CD14-positive monocyte (primary cell): ENCODE results near the gene OLFM1. TPM values are rescaled to one million over a fixed set of nuclear protein-coding genes. Genes with fewer than 3 reads are reported as not detected.
A peak's percentile ranks its signal among the peaks of the same experiment; 100 is the strongest.

Experiments used
- DNase-seq, 3 donors: peaks; one replicate each; pipeline ENCODE4 v3.0.0-alpha.2; 2011 to 2022
- H2AFZ ChIP-seq: 2 replicates; pipeline ENCODE4 v1.6.0; 2012; ENCODE audit warnings: mild to moderate bottlenecking, low read depth, low read length, inconsistent platforms; ENCODE audit not compliant: insufficient read depth, poor library complexity, severe bottlenecking
- H3K27ac ChIP-seq, 2 donors: 1 replicate in 1 of 2; 2 replicates in 1 of 2; pipeline ENCODE4 v1.5.1; 2012 to 2013; ENCODE audit warnings: low read length in 2 of 2, control low read depth in 1 of 2, inconsistent platforms in 1 of 2, low read depth in 1 of 2, mild to moderate bottlenecking in 1 of 2
- H3K27me3 ChIP-seq, 2 donors: one replicate each; pipeline versions ENCODE4 v1.6.0 to v1.6.1; 2011 to 2013; ENCODE audit warnings: low read length in 2 of 2; ENCODE audit not compliant: control insufficient read depth in 2 of 2, insufficient read depth in 2 of 2
- H3K36me3 ChIP-seq, 2 donors: replicated peaks in 1 of 2; 1 replicate in 1 of 2; 2 replicates in 1 of 2; pipeline versions ENCODE4 v1.5.1 to v1.6.1; 2012 to 2013; ENCODE audit warnings: low read length in 2 of 2, control low read depth in 1 of 2, inconsistent platforms in 1 of 2, mild to moderate bottlenecking in 1 of 2; ENCODE audit not compliant: insufficient read depth in 2 of 2, control insufficient read depth in 1 of 2
- H3K4me1 ChIP-seq, 2 donors: 1 replicate in 1 of 2; 2 replicates in 1 of 2; pipeline versions ENCODE4 v1.5.1 to v1.6.1; 2012 to 2013; ENCODE audit warnings: low read length in 2 of 2, control low read depth in 1 of 2, inconsistent platforms in 1 of 2, mild to moderate bottlenecking in 1 of 2, moderate library complexity in 1 of 2; ENCODE audit not compliant: insufficient read depth in 2 of 2, control insufficient read depth in 1 of 2
- H3K4me2 ChIP-seq: replicated peaks from 2 replicates; pipeline ENCODE3; 2012; ENCODE audit warnings: low read length, moderate library complexity, mild to moderate bottlenecking; ENCODE audit not compliant: poor library complexity, severe bottlenecking; ENCODE audit errors: extremely low read depth
- H3K4me3 ChIP-seq, 3 experiments: fragments of 200-600 bp in 1 of 3; sonication (generic) in 1 of 3; replicated peaks in 1 of 3; 1 replicate in 2 of 3; 2 replicates in 1 of 3; pipeline ENCODE4 v1.5.1; 2011 to 2013; ENCODE audit warnings: low read length in 3 of 3, mild to moderate bottlenecking in 3 of 3, control low read depth in 2 of 3, low read depth in 2 of 3, inconsistent platforms in 1 of 3, moderate library complexity in 1 of 3
- H3K79me2 ChIP-seq: 2 replicates; pipeline ENCODE4 v1.6.0; 2012; ENCODE audit warnings: mild to moderate bottlenecking, control low read depth, inconsistent platforms, low read length, moderate library complexity; ENCODE audit not compliant: insufficient read depth
- H3K9ac ChIP-seq: 2 replicates; pipeline ENCODE4 v1.6.0; 2017; ENCODE audit warnings: low read length, mild to moderate bottlenecking; ENCODE audit not compliant: insufficient read depth, poor library complexity, severe bottlenecking
- H3K9me3 ChIP-seq, 2 donors: replicated peaks in 1 of 2; 1 replicate in 1 of 2; 2 replicates in 1 of 2; pipeline versions ENCODE4 v1.5.1 to v1.6.1; 2012 to 2013; ENCODE audit warnings: low read length in 2 of 2, control low read depth in 1 of 2; ENCODE audit not compliant: control insufficient read depth in 1 of 2, insufficient read depth in 1 of 2
- H4K20me1 ChIP-seq: 2 replicates; pipeline ENCODE4 v1.6.0; 2012; ENCODE audit warnings: mild to moderate bottlenecking, low read length, control low read depth, moderate library complexity; ENCODE audit not compliant: insufficient read depth
- H3K27ac Mint-ChIP-seq, 7 donors: one replicate each; pipeline ENCODE4 v1.8.0; 2020; ENCODE audit warnings: mild to moderate bottlenecking in 7 of 7, mixed read lengths in 7 of 7, moderate library complexity in 6 of 7, inconsistent platforms in 2 of 7
- H3K27me3 Mint-ChIP-seq, 3 donors: one replicate each; pipeline ENCODE4 v1.8.0; 2021 to 2022; ENCODE audit warnings: low read depth in 3 of 3, mild to moderate bottlenecking in 3 of 3, mixed read lengths in 3 of 3, moderate library complexity in 3 of 3, inconsistent platforms in 1 of 3
- H3K36me3 Mint-ChIP-seq, 2 donors: one replicate each; pipeline ENCODE4 v1.8.0; 2020; ENCODE audit warnings: mixed read lengths in 2 of 2, inconsistent platforms in 1 of 2, mild to moderate bottlenecking in 1 of 2
- H3K4me1 Mint-ChIP-seq: one replicate; pipeline ENCODE4 v1.8.0; 2020; ENCODE audit warnings: mild to moderate bottlenecking, mixed read lengths
- H3K4me3 Mint-ChIP-seq, 2 donors: one replicate each; pipeline ENCODE4 v1.8.0; 2020; ENCODE audit warnings: mild to moderate bottlenecking in 2 of 2, mixed read lengths in 2 of 2, moderate library complexity in 1 of 2
- H3K9me3 Mint-ChIP-seq, 7 donors: one replicate each; pipeline ENCODE4 v1.8.0; 2020 to 2022; ENCODE audit warnings: mixed read lengths in 7 of 7, mild to moderate bottlenecking in 6 of 7, moderate library complexity in 6 of 7, inconsistent platforms in 2 of 7
- CTCF ChIP-seq: fragments of 200-600 bp; IDR thresholded peaks from one replicate; pipeline ENCODE4 v1.8.0; 2022; ENCODE audit warnings: antibody characterized with exemption, mild to moderate bottlenecking
- WGBS: methylation state at CpG from one replicate; pipeline ENCODE4 v1.1.5; 2013; ENCODE audit warnings: missing lambda C conversion rate; ENCODE audit not compliant: insufficient coverage; 5-methylcytosine and 5-hydroxymethylcytosine counted together
- intact Hi-C, 2 donors: fragments of 100-400 bp; cut with micrococcal nuclease; formaldehyde crosslinking; loops; one replicate each; pipeline versions ENCODE4 v1.15.0 to v1.15.1; 2023
- polyA plus RNA-seq, 3 donors: library from polyadenylated mRNA; depleted of rRNA in 1 of 3; unstranded in 2 of 3; stranded (reverse) in 1 of 3; fragments of 300-500 nt in 2 of 3; fragments of >200 nt in 1 of 3; fragmentation: Illumina TruSeq in 2 of 3; gene quantifications; 1 replicate in 2 of 3; 2 replicates in 1 of 3; pipeline ENCODE4 v1.2.3, GENCODE V29; 2012 to 2021

Gene OLFM1
- polyA plus RNA-seq, 3 donors: 7.6 to 10.9 (median 9.4) TPM

GRCh38 chr9:135116371-135116770 is 28.9 kb downstream of the OLFM1 start:
- H3K79me2 ChIP-seq: no peaks in the 10 kb centered on the region
- 92% methylated on average over 3 of the region's 4 CpGs for WGBS
- no peaks in the 10 kb centered on the region for H4K20me1 ChIP-seq
- no peak overlapping the region for H3K4me3 Mint-ChIP-seq
- H3K27ac ChIP-seq: no peak overlapping the region
- H3K4me1 Mint-ChIP-seq: no peaks in the 10 kb centered on the region
- H3K4me1 ChIP-seq: no peaks in the 10 kb centered on the region
- DNase-seq: no peak
- no peak overlapping the region for H3K4me2 ChIP-seq
- no peaks in the 10 kb centered on the region for H3K27me3 ChIP-seq
- no peaks in the 10 kb centered on the region for H3K9me3 ChIP-seq
- H3K27me3 Mint-ChIP-seq: peaks cover 1 to 15% (median 9%) of the 10 kb centered on the region in 3 donors
- no peaks in the 10 kb centered on the region for H3K36me3 Mint-ChIP-seq
- peaks cover 2 to 21% (median 11%) of the 10 kb centered on the region in 7 donors for H3K9me3 Mint-ChIP-seq
- no peak overlapping the region for H3K27ac Mint-ChIP-seq
- no peak overlapping the region for H2AFZ ChIP-seq
- no peak overlapping the region for H3K9ac ChIP-seq
- H3K4me3 ChIP-seq: no peak overlapping the region
- no peaks in the 10 kb centered on the region for H3K36me3 ChIP-seq
- no peak for TF ChIP-seq CTCF
- intact Hi-C loops: no loop called here

GRCh38 chr9:135116881-135117280 is 29.4 kb downstream of the OLFM1 start:
- H3K27ac Mint-ChIP-seq: peak overlapping the region in 1 of 7 donors; percentile 13
- no peak overlapping the region for H3K4me3 ChIP-seq
- no peaks in the 10 kb centered on the region for H3K27me3 ChIP-seq
- H3K4me2 ChIP-seq: no peak overlapping the region
- no peaks in the 10 kb centered on the region for H3K4me1 ChIP-seq
- no peak for TF ChIP-seq CTCF
- no peaks in the 10 kb centered on the region for H3K36me3 Mint-ChIP-seq
- H4K20me1 ChIP-seq: no peaks in the 10 kb centered on the region
- intact Hi-C loops: no loop called here
- no peak for DNase-seq
- H3K36me3 ChIP-seq: no peaks in the 10 kb centered on the region
- H3K27me3 Mint-ChIP-seq: peaks cover 1 to 15% (median 5%) of the 10 kb centered on the region in 3 donors
- H3K4me3 Mint-ChIP-seq: no peak overlapping the region
- H3K9ac ChIP-seq: no peak overlapping the region
- H3K79me2 ChIP-seq: no peaks in the 10 kb centered on the region
- no peak overlapping the region for H2AFZ ChIP-seq
- H3K9me3 ChIP-seq: no peaks in the 10 kb centered on the region
- no peak overlapping the region for H3K27ac ChIP-seq
- H3K4me1 Mint-ChIP-seq: no peaks in the 10 kb centered on the region
- 89% methylated on average over 6 of the region's 9 CpGs for WGBS
- peaks cover 2 to 21% (median 11%) of the 10 kb centered on the region in 7 donors for H3K9me3 Mint-ChIP-seq
